NCI-H524 (cell line): ENCODE results near the gene TRIP10.
"Not testable (repeated sequence)": the region's sequence is repeated elsewhere in the genome, so short reads cannot be mapped to it uniquely, and the experiment has no call there.

ENCODE experiments used
- DNase-seq, 2 experiments: peaks; one replicate each; lab custom pipeline; 2025; lab: John Stamatoyannopoulos, UW

TRIP10 gene

DNA sequence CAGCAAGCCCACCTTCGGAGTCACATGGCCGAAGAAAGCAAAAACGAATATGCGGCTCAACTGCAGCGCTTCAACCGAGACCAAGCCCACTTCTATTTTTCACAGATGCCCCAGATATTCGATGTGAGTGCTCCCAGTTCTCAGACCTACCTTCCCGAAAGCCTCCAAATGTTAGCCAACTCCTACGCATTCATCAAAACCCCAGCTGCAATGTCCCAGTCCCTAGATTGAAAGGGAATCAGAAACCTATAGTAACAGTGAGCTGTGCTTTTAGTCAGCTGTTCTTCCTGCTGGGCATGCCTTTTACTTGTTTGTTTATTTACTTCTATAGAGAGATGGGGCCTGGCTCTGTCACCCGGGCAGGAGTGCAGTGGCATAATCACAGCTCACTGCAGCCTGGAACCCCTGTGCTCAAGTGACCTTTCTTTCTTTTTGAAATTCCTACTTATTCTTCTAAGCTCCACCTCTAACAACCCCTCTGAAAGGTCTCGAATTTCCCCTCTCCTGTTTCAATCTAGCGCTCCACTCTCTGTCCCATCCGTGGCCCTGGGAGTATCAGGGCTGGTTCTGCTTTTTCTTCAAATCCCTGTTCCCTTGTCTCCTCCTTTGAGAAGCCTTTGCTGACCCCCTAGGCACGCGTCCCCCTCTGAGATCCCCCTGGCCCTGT is 4.4 kb downstream of the TRIP10 start:
- no peak for DNase-seq

- DNase-seq, result no peak
These were observed 5.2 kb downstream of the TRIP10 start for GRCh38 chr19:6744381-6745301.

GRCh38 chr19:6745965-6746364 is 6.5 kb downstream of the TRIP10 start:
- DNase-seq, result no peak

DNA sequence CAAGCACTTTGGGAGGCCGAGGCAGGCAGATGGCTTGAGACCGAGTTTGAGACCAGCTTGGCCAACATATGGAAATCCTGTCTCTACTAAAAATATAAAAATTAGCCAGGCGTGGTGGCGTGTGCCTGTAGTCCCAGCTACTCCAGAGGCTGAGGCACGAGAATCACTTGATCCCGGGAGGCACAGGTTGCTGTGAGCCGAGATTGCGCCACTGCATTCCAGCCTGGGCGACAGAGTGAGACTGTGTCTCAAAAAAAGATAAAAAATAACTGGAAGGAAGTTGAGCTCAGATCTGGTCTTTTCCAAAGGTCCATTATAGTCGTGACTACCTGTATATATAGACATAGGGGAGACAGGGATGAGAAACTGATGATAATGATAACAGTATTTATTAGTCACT is 9.1 kb downstream of the TRIP10 start:
- not testable (repeated sequence) for DNase-seq

DNA sequence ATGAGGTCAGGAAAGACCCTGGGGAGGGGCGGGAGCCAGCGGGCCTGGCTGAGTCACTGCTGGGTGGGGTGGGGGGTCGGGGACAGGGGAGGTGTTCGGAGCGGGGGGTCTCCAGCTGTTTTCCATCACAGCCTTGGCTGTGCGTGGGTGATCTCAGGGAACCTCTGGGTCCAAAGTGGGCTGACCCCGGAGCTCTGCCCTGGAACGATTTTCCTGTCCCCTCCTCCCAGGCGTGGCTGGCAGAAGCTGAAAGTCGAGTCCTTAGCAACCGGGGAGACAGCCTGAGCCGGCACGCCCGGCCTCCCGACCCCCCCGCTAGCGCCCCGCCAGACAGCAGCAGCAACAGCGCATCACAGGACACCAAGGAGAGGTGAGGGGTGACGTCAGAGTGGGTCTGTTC is 10.6 kb downstream of the TRIP10 start:
- DNase-seq, result no peak

DNA sequence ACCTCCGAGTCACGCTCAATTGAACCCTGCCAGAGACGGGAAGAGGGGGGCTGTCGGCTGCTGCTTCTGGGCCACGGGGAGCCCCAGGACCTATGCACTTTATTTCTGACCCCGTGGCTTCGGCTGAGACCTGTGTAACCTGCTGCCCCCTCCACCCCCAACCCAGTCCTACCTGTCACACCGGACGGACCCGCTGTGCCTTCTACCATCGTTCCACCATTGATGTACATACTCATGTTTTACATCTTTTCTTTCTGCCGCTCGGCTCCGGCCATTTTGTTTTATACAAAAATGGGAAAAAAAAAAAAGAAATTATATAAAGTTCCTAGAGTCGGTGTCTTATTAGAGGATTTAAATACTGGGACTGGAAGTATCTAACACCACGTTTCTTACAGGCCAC is 11.7 kb downstream of the TRIP10 start:
- no peak for DNase-seq

DNA sequence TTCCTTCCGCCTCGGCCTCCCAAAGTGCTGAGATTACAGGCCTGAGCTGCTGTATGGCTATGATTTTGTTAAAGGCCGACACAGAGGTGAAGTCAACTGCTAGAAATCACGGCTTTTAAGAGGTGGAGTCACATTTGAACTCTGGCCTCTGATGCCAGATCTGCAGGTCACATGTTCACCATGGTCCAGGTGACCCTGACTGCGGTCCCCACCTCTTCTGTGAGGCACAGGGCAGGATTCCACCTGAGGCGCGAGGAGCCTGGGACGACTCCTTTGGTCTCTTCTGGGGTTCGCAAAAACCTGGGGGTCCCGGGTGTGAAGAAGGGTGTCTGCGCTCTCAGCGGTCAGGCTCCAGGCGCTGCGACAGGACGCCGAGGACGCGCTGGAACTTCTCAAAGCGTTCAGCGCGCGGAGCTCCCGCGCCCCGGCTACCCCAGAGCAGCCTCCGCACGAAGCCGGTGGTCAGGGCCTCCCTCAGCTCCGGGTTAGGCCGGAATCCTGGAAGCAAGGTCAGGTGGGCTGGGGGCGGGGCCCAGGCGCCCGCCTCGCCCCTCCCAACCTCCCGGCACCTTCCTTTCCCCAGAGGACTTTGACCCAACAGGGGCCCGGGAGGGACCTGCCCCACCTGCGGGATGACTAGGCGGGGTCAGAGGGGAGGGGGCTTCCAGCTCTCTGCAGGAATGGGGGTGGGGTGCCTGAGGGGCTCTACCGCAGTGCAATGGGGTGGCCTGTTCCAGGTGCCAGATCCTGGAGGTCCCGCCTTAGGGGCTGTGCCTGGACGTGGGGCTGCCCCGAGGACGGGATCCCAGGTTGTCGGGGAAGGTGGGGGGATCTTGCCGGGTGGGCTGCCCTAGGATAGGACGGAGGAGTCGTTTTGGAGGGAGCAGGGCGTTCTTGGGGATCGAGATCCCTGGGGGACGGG is 13.0 kb downstream of the TRIP10 start:
- no peak for DNase-seq

GRCh38 chr19:6753178-6754031 is 13.9 kb downstream of the TRIP10 start:
- DNase-seq, result no peak

- DNase-seq, result no peak
These were observed 14.7 kb downstream of the TRIP10 start for GRCh38 chr19:6754136-6754535.

GRCh38 chr19:6754653-6755463 is 15.4 kb downstream of the TRIP10 start:
- no peak for DNase-seq

GRCh38 chr19:6760606-6761005 is 21.1 kb downstream of the TRIP10 start:
- no peak for DNase-seq

DNA sequence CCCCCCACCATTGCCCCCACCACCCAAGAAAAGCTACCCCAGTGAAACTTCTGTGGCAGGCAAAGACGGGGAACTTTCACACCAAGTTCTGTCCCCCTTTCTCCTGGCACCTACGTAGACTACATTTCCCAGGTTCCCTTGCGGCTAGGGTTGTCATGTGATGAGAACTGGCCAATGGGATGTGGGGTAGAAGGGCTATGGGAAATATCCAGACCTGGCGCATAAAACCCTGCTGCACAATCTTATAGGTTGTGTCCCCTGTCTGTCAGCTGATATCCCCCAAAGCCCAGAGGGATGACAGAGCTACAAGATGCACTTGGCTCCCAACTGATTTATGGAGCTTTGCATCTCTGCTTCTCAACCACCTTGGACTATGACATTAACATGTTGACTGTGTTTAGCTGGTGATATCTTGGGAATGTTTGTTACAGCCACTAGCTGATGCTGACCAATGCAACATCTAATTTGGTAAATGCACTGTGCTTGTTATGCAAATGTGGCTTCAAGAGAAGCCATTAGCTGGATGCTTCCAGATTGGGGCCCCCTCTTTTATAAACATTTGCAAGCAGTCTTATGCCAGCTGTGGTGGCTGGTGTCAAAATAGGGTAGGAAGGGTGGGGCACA is 21.7 kb downstream of the TRIP10 start:
- peak in 1 of 2 experiments; percentile 28 for DNase-seq

DNA sequence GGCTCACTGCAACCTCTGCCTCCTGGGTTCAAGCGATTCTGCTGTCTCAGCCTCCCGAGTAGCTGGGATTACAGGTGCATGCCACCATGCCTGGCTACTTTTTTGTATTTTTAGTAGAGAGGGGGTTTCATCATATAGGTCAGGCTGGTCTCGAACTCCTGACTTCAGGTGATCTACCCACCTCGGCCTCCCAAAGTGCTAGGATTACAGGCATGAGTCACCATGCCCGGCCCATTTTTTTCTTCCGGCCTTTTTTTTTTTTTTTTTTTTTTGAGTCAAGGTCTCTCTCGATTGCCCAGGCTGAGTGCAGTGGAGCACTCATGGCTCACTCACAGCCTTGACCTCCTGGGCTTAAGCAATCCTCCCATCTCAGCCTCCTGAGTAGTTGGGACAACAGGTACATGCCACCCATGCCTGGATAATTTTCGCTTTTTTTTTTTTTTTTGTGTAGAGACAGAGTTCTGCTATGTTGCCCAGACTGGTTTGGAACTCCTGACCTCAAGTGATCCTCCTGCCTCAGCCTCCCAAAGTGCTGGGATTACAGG is 22.8 kb downstream of the TRIP10 start:
- not testable (repeated sequence) for DNase-seq

GRCh38 chr19:6765738-6766356 is 26.4 kb downstream of the TRIP10 start:
- DNase-seq, result no peak

DNA sequence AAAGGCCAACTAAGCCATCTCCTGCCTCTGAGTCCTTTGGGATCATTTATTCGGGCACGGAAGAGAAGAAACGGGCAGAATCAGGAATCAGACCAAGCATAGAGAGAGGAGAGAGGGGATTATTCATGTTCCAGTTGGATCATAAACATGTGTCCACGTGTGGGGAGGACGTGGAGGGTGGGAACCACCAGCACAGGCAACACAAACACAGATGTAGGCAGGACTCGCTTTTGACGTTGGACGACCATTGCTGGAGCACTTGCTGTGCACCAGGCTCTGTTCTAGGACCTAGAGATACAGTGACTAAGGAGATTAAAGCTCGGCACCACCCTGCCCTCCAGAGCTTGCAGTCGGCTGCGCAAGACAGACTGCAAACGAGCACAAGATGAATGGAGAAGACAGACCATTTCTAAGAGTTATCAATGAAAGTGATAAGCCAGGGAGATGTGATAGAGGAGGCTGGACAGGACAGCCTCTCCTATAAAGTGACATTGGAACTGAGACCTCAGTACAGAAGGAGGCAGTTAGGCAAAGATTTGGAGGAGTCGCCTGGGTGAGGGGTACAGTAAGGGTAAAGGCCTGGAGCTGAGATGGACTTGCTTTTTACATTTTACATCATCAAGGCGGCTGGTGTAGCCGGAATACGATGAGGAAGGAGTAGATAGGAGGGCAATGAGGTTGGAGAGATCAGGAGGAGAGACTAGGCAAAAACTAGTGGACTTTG is 27.0 kb downstream of the TRIP10 start:
- DNase-seq, result no peak

DNA sequence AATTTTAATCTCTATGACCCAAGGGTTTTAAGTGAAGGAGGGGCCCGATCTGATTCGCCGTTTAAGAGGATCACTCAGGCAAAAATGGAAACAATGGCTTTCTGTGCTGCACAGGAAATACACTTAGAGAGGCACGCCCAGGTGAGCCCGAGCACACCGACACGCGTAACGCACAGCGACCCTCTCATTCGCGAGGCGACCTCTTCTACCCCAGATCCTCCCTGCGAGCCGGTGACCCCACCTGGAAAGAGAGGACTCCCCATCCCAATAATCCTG is 27.5 kb downstream of the TRIP10 start:
- no peak for DNase-seq

DNA sequence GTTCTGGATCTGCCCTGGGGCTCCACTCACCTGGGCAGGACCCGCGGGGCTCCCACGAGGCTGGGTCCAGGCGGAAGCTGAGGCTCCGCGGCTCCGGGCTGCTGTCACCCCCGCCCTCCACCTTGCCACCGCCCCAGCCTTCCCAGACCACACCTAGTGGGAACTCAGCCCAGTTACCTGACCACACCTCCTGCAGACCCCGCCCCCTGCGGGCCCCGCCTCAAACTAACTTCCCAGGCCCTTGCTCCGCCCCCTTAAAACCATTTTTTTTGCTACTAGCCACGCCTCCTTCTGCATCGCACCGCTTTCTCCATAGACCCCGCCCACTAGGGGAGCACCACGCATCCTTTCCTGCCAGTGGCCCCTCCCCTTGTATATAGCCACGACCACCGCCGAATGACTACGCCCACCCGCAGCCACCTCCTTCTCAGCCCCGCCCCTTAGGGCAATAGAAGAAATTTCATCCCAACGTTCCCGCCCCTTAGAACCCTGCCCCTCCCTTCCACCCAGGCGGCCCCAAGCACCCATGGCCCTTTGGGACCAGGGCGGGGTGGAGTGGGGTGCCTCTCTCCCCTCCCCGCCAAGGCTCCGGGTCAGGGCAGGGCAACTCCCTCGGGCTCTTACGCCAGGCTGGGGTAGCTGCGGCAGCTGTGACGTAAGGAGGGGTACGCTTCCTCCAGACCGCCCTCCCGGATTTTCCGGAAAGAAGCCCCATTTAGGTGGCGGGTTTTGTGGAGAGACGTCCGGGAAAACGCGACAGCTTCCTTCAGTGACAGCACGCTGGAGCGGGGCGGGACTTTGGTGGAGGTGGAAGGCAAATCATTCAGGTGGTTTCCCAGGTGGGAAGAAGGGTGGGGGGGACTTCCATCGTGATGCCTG is 28.1 kb downstream of the TRIP10 start, which contains the start of gene SH2D3A:
Gene SH2D3A (minus strand): TSS at position 79 of the 879 bp plus-strand sequence. CDS start 3,687 bp downstream, outside the sequence.
- DNase-seq, result no peak
